GM18858 (cell line): ENCODE results near the gene CAMTA1.
"Not testable (repeated sequence)": the region's sequence is repeated elsewhere in the genome, so short reads cannot be mapped to it uniquely, and the experiment has no call there.

Experiments
- ATAC-seq: cut with Tn5 transposase; IDR thresholded peaks from one replicate; pipeline ENCODE4 v1.9.1; 2021; ENCODE audit not compliant: unreplicated experiment

CAMTA1 gene

DNA sequence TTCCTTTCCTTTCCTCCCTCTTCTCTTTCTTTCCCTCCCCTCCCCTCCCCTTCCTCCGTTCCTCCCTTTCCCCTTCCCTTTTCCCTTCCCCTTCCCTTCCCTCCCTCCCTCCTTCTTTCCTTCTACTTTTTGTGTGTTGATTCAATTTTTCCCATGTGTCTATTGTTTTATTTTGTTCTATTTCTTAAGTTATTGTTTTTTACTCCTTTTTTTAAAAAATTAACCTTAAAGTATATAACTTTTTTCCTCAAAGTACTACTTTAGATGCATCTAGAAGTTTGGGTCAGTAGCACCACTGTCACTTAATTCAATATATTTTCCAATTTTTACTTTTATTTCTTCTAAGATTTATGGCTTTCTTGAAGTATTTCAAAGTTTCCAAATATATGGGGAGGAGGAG, 537.7 kb downstream of the CAMTA1 start:
- no peak for ATAC-seq

GRCh38 chr1:7325254-7325653, 540.0 kb downstream of the CAMTA1 start:
- ATAC-seq, result no peak

- ATAC-seq, result no peak
Observed at GRCh38 chr1:7326366-7326765, 541.1 kb downstream of the CAMTA1 start.

GRCh38 chr1:7327849-7328248, 542.6 kb downstream of the CAMTA1 start:
- ATAC-seq, result no peak

GRCh38 chr1:7329868-7330615, 544.8 kb downstream of the CAMTA1 start:
- no peak for ATAC-seq

- not testable (repeated sequence) for ATAC-seq
Observed at GRCh38 chr1:7330726-7331125, 545.5 kb downstream of the CAMTA1 start.

- ATAC-seq, result no peak
Observed at GRCh38 chr1:7331926-7332535, 546.8 kb downstream of the CAMTA1 start.

DNA sequence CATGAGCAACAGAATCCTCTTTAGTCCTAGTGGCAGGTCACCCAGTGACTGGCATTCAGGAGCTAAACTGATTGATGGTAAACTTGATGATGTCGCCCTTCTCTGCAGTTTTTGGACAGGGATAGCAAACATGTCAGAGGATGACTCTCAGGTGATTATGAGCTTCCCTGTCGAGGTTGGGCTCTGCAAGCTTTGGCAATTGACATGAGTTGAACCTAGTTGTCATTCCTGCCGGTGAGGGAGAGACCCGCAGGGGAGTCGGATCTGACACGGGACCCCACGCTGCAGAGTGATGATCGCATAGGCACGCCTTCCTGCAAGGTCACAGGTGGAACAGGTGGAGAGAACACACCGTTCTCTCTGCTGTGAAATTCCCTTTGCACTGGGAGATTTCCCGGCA, 547.8 kb downstream of the CAMTA1 start:
- no peak for ATAC-seq

DNA sequence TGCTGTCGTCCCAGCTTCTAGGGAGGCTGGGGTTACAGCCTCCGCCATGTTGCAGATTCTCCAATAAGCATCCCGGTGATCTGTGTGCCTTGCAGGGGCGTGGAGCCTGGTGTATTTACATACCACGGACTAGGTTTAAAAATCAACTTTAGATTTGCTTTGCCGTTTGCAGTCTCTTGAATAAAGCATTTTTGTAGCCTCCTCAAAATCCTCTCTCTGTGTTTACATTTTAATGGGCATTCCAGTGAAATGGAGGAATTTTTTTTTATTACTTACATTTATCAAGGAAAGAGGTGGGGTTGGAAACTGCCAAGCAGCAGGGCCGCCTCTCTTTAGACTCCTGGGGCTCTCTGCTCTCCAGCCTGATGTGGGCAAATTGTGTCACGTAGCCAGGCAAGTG, 548.4 kb downstream of the CAMTA1 start:
- ATAC-seq, result no peak

DNA sequence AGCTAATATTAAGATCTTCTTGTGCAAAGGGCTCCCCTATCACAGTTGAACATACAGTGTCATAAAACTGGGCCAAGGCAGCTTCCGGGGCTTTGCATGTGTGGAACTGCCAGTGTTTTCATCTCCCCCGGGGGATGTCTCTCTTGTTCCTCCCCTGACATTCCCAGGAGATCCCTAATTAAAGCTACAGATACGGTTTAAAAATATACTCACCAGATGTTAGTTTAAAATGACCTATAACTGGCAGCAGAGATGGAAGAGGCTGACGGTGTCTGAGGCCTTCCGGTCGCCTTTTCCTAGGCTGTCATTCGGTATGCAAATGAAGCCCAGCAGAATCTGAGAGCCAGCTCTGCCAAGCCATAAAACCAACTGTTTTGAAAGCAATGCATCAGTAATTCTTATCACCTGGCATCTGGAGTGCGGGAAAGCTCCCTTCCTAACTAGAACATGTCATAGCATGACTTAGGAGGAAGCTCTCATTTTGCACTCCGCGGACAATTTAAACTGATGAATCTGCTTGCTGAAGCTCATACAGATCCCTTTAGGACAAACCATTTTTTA, 549.3 kb downstream of the CAMTA1 start:
- no peak for ATAC-seq

- no peak for ATAC-seq
Observed at GRCh38 chr1:7335224-7335879, 550.1 kb downstream of the CAMTA1 start.

GRCh38 chr1:7338439-7338838, 553.2 kb downstream of the CAMTA1 start:
- ATAC-seq, result no peak

- no peak for ATAC-seq
Observed at GRCh38 chr1:7339014-7339413, 553.8 kb downstream of the CAMTA1 start.

DNA sequence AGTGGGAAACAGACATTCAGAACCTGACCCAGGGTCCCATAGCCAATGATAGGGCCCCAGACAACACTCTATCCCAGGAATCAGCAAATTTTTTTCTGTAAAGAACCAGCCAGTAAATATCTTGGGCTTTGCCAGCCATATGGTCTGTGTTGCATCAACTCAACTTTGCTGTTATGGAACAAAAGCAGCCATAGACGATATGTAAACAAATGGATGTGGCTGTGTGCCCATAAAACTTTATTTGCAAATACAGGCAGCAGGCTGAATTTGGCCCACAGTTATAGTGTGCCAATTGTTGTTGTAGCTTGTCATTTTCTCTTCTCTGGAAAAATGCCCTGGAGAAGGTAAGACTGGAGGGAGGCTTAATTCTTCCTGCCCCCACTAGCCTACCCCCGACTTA, 554.7 kb downstream of the CAMTA1 start:
- no peak for ATAC-seq

GRCh38 chr1:7341145-7341905, 556.1 kb downstream of the CAMTA1 start:
- no peak for ATAC-seq

GRCh38 chr1:7343882-7344281, 558.6 kb downstream of the CAMTA1 start:
- no peak for ATAC-seq

- ATAC-seq, result no peak
Observed at GRCh38 chr1:7344299-7344698, 559.0 kb downstream of the CAMTA1 start.

DNA sequence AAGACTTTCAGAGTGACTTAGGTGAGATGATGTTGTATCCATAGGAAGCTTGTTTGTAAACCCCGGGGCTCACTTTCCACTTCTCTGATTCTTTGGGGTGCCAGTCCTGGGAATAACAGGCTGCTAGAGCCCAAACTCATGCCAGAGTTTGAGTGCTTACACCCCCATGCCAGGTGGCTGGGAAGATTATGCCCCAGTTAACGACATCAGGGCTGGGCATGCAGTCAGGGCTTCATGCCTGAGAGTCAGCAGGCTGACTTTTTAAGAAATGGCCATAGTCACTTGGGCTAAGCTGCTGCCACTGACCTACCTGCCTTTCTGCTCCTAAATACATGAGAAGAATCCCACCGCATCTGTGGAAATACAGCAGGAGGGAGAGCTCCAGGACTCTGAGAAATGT, 560.3 kb downstream of the CAMTA1 start:
- no peak for ATAC-seq

- no peak for ATAC-seq
Observed at GRCh38 chr1:7346070-7346596, 560.9 kb downstream of the CAMTA1 start.

DNA sequence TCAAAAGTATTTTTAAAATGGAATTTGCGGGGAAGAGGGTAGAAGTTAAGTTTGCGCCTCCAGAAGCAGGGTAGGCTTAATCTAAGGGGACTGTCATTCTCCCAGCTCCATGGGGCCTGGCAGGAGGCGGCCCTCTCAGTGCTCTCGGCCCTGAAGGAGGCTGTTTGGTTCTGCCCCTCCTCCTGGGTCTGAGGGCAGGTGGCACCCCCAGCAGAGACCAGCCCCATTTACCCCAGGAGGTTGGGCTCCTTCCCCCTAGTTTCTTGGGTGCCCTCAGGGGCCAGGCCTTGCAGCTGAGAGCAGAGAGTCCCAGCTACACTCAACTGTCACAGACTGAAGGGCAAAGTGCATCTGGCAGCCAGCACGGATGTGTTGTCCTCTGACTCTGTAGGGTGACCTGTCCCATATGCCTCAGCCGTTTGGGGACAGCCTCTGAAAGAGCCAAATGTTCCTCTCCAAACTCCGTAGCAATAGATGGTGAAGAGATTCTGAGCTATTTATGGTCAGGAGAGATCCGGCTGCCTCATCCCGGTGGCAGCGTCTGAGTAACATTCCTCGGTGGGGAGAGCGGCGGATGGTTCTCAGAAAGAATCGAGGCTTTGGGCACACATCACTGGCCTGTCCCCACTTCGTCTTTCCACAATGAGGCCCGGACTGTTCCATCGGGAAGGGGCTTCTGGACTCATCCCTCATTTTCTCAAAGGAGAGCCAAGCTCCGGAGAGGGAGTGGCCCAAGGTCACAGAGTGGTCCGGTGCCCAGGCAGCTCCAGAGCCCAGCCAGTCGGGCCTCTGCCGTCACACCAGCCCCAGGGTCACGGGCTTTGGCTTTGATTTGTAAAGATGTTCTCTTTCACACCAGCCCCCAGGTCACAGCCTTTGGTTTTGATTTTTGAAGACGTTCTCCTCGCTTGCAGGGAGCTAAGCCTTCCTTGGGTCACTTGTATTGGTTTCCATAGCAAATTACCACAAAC, 561.6 kb downstream of the CAMTA1 start:
- ATAC-seq, result no peak
